NCI-H1048 (cell line): ENCODE results near the gene SENP7.
"Not testable (repeated sequence)": the region's sequence is repeated elsewhere in the genome, so short reads cannot be mapped to it uniquely, and the experiment has no call there.

Source experiments
- DNase-seq: peaks from one replicate; lab custom pipeline; 2025; lab: John Stamatoyannopoulos, UW

The SENP7 gene

DNA sequence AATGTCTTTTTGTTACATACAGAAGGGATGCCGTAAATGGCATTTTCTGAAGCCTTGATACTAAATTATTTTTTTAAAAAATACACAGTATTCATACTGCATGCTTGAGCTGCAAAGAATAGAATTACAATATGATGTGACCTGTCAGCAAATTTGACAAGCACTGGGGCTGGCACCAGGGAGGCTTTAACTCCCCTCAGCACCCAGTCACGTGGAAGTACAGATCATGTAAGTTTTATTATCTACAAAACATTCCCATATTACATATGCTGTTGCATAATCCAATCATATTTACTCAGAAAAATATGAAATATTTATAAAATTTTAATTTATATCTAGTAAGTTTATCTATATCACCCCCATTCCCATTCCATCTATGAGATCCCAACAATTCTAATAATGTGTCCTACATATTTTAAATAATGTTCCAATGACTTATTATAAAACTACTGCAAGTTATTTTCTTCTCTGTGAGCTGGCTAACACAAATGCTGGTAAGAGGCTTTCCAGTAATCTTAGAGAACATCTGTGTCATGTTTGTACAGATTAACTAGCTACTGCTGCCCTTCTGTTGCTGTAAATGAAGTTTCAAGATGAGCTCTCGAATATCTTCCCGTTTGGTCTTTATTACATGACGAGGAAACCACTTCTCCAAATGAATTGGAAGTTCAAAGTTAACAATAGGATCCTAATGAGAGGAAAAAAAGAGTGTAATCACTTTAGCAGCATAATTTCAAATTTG lies 187.4 kb downstream of the SENP7 start:
- no peak for DNase-seq

DNA sequence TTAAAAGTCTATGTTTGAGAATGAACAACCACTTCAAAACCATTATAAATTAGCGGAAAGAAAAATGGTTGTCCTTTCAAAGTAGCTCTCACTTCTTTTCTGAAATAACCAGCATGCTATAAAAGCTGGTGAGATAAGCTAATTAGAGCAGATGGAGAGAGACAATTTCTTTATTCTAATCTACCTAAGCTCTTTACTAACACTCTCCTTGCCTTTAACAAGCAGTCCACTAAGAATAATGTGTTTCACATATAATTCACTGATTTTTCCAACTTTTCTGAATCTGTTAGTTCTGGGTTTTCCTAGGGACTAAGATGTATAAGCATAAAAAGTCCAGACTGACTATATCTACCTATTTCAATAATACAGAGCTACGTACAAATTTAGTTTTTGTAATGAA lies 192.5 kb downstream of the SENP7 start, which contains the start of gene IMPG2:
IMPG2 (minus strand) TSS at position 101 of the 400 bp plus-strand sequence. CDS start 203 bp downstream, outside the sequence.
- DNase-seq, result no peak

- DNase-seq, result no peak
Observed at GRCh38 chr3:101319531-101319930, 193.5 kb downstream of the SENP7 start.

GRCh38 chr3:101312545-101312944 lies 200.5 kb downstream of the SENP7 start:
- DNase-seq, result no peak

- no peak for DNase-seq
Observed at GRCh38 chr3:101311676-101312075, 201.3 kb downstream of the SENP7 start.

DNA sequence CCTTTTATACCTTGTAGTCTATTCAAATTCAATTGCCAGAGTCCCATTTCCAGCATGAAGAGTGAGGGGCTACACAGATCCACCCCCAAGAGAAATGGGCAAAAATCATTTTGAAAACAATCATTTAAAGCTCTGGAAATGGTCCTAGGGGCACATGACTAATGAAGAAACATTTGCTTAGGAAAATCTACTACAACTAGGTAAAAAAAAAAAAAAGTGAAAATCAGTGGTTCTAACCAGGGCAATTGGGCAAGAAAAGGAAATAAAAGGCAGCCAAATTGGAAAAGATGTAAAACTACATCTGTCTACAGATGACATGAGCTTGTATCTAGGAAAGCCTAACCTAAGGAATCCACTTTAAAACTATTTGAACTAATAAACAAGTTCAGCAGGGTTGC lies 202.0 kb downstream of the SENP7 start:
- DNase-seq, result no peak

GRCh38 chr3:101308147-101308772 lies 204.8 kb downstream of the SENP7 start:
- not testable (repeated sequence) for DNase-seq

- DNase-seq, result no peak
Observed at GRCh38 chr3:101303836-101304235, 209.2 kb downstream of the SENP7 start.

DNA sequence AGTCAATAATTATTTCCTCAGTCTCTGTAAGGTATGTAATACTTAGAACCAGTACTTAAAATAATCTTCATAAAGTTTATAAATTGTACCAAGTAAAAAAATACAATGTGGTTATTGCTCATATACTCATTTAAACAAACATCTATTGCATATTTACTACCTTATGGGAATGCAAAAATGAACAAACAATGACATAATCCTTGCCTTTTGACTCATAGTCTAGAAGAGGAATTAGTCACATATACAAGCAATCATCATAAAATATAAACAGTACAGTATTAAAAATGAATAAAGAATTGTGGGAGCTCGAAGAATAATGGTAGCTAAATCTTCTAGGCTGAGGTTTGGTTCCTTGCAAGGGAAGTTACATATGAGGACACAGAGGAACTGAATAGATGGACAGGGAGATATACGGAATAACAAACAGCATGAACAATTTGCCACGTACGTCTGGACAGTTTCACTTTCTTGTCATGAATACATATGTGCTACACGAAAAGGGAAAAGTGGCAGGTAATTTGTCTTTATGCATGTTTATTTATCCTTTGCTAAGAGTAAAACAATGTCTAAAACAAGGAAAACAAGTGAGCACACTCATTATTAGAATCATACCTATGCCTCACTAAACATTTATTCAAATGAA lies 209.8 kb downstream of the SENP7 start:
- DNase-seq, result no peak

- no peak for DNase-seq
Observed at GRCh38 chr3:101300073-101300472, 212.9 kb downstream of the SENP7 start.

GRCh38 chr3:101292027-101292426 lies 221.0 kb downstream of the SENP7 start:
- DNase-seq, result no peak

GRCh38 chr3:101288294-101288693 lies 224.7 kb downstream of the SENP7 start:
- no peak for DNase-seq

DNA sequence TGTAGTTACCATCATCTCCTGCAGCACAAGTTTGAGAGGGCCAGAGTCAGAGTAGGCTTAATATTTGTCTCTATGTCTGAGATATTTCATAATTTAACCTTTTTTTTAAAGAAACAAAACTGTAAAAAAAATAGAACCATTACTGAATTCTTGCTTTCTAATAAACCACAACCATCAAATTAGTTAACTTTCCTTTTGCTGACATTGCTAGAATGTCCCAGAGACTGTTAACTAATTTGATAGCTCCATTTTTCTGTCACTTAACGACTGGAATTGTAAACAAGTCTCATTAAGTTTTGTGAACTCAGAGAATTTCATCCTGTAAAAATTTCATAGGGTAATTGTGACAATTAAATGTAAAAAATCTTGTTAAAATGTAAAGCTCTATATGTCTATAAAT lies 228.3 kb downstream of the SENP7 start:
- DNase-seq, result no peak

DNA sequence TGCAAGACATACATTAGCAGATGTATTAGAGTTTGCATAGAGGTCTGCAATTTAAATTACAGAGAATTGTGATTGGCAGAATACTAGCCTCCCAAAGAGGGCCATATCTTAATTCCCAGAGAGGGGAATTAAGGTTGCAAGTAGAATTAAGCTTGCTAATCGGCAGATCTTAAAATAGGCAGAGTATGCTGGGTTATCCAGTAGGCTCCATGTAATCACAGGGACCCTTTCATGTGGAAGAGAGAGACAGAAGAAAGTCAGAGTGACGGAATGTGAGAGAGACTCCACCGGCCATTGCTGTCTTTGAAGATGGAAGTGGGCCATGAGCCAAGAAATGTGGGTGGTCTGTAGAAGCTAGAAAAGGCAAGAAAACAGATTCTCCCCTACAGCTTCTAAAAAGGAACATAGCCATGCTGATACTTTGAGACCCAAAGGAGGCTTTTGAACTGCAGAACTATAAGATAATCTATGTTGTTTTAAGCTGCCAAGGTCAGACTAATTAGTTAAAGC lies 231.4 kb downstream of the SENP7 start:
- DNase-seq, result no peak

GRCh38 chr3:101279765-101280385 lies 233.1 kb downstream of the SENP7 start:
- DNase-seq, result no peak

- DNase-seq, result no peak
Observed at GRCh38 chr3:101279162-101279561, 233.8 kb downstream of the SENP7 start.

GRCh38 chr3:101278727-101279126 lies 234.3 kb downstream of the SENP7 start:
- no peak for DNase-seq
